CD8-positive, alpha-beta memory T cell (primary cell): ENCODE data around the gene RPS19. TPM values are rescaled to one million over a fixed set of nuclear protein-coding genes. Genes with fewer than 3 reads are reported as not detected.
"Not testable (repeated sequence)": the region's sequence is repeated elsewhere in the genome, so short reads cannot be mapped to it uniquely, and the experiment has no call there.

Source experiments
- CTCF ChIA-PET: fragments of 350-600 bp; sonication (Branson Sonifier 250); formaldehyde crosslinking; loops from one replicate; lab custom pipeline; 2021; ENCODE audit warnings: antibody characterized with exemption; lab: Charles Lee
- POLR2A ChIA-PET: fragments of 350-600 bp; sonication (Branson Sonifier 250); formaldehyde crosslinking; loops from one replicate; lab custom pipeline; 2021; ENCODE audit warnings: antibody characterized with exemption; lab: Charles Lee
- DNase-seq, 5 donors: peaks; one replicate each; pipeline versions ENCODE4 v3.0.0 to v3.0.0-alpha.2; 2020 to 2022; ENCODE audit warnings: mixed read lengths in 1 of 5
- H3K27ac ChIP-seq: one replicate; pipeline ENCODE4 v1.7.0; 2013; ENCODE audit warnings: low read depth, mild to moderate bottlenecking, low read length, moderate library complexity
- H3K27me3 ChIP-seq: 2 replicates; pipeline ENCODE4 v1.7.0; 2013; ENCODE audit warnings: low read length, mild to moderate bottlenecking; ENCODE audit not compliant: insufficient read depth, poor library complexity, severe bottlenecking
- H3K36me3 ChIP-seq: 2 replicates; pipeline ENCODE4 v1.7.0; 2013; ENCODE audit warnings: mild to moderate bottlenecking, low read length, moderate library complexity; ENCODE audit not compliant: insufficient read depth
- H3K4me1 ChIP-seq: 2 replicates; pipeline ENCODE4 v1.7.0; 2013; ENCODE audit warnings: mild to moderate bottlenecking, low read length, moderate library complexity; ENCODE audit not compliant: insufficient read depth
- H3K4me3 ChIP-seq: 2 replicates; pipeline ENCODE4 v1.7.0; 2013; ENCODE audit warnings: mild to moderate bottlenecking, low read length
- H3K9me3 ChIP-seq: 2 replicates; pipeline ENCODE4 v1.7.0; 2013; ENCODE audit warnings: mild to moderate bottlenecking, low read length
- H3K27ac Mint-ChIP-seq, 8 donors: one replicate each; pipeline ENCODE4 v1.8.0; 2020 to 2021; ENCODE audit warnings: mixed read lengths in 8 of 8, mild to moderate bottlenecking in 6 of 8, inconsistent platforms in 3 of 8, moderate library complexity in 3 of 8
- H3K27me3 Mint-ChIP-seq, 2 donors: one replicate each; pipeline ENCODE4 v1.8.0; 2020 to 2021; ENCODE audit warnings: mixed read lengths in 2 of 2, mild to moderate bottlenecking in 1 of 2, moderate library complexity in 1 of 2
- H3K36me3 Mint-ChIP-seq, 3 donors: one replicate each; pipeline ENCODE4 v1.8.0; 2020 to 2021; ENCODE audit warnings: mixed read lengths in 3 of 3, inconsistent platforms in 1 of 3, mild to moderate bottlenecking in 1 of 3
- H3K4me1 Mint-ChIP-seq, 3 donors: one replicate each; pipeline ENCODE4 v1.8.0; 2020 to 2021; ENCODE audit warnings: mixed read lengths in 3 of 3, inconsistent platforms in 1 of 3, mild to moderate bottlenecking in 1 of 3
- H3K4me3 Mint-ChIP-seq, 7 donors: one replicate each; pipeline ENCODE4 v1.8.0; 2020 to 2021; ENCODE audit warnings: mixed read lengths in 7 of 7, mild to moderate bottlenecking in 6 of 7, moderate library complexity in 4 of 7, inconsistent platforms in 2 of 7
- H3K9me3 Mint-ChIP-seq, 5 donors: one replicate each; pipeline ENCODE4 v1.8.0; 2020 to 2022; ENCODE audit warnings: mixed read lengths in 5 of 5, mild to moderate bottlenecking in 3 of 5, moderate library complexity in 2 of 5, inconsistent platforms in 1 of 5
- polyA plus RNA-seq: library from polyadenylated mRNA; unstranded; fragments of 300-500 nt; fragmentation: Illumina TruSeq; gene quantifications from one replicate; pipeline ENCODE4 v1.2.3, GENCODE V29; 2021
- total RNA-seq, 2 experiments: library from RNA; stranded (reverse); gene quantifications; one replicate each; pipeline ENCODE4 v1.2.3, GENCODE V29; 2021

Gene RPS19
- total and polyA plus RNA-seq, 3 experiments from 2014 or later, result 3,036 to 6,195 (median 3,142) TPM

- H3K27ac ChIP-seq, result peak overlapping the region; percentile 52
- ChIA-PET POLR2A (interaction anchor here (0.8 to 8.6 kb wide), 8 partner anchors 10 to 78 kb away, joined by 3 to 190 read pairs (median 13); partner anchors contain the start of genes ARHGEF1 and RPS19), CTCF (interaction anchor here (1.3 to 16.3 kb wide), 15 partner anchors 9 to 85 kb away, joined by 3 to 227 read pairs (median 19); partner anchors contain the start of genes ARHGEF1, ERFL, RABAC1 and RPS19)
- H3K27me3 ChIP-seq, result no peaks in the 10 kb centered on the region
- Mint-ChIP-seq H3K27me3 (no peaks in the 10 kb centered on the region), H3K27ac (peak overlapping the region; percentile 56 to 99 (median 98)), H3K9me3 (no peaks in the 10 kb centered on the region), H3K4me3 (peak overlapping the region in 1 of 7 donors; percentile 11), H3K36me3 (peaks cover 4 to 44% (median 8%) of the 10 kb centered on the region in 3 donors), H3K4me1 (peaks cover 66 to 90% (median 79%) of the 10 kb centered on the region in 3 donors)
- H3K4me3 ChIP-seq, result peak overlapping the region; percentile 3
- peaks cover 25% of the 10 kb centered on the region for H3K36me3 ChIP-seq
- H3K9me3 ChIP-seq, result no peaks in the 10 kb centered on the region
- H3K4me1 ChIP-seq, result peaks cover 100% of the 10 kb centered on the region
- DNase-seq, result no peak
These were observed 12.3 kb downstream of the RPS19 start for GRCh38 chr19:41872384-41872774.

- Mint-ChIP-seq H3K4me3 (peak overlapping the region; percentile 35 to 81 (median 64)), H3K27ac (peak overlapping the region; percentile 80 to 99 (median 98)), H3K4me1 (peaks cover 68 to 91% (median 79%) of the 10 kb centered on the region in 3 donors), H3K36me3 (peaks cover 4 to 37% (median 6%) of the 10 kb centered on the region in 3 donors), H3K27me3 (no peaks in the 10 kb centered on the region), H3K9me3 (no peaks in the 10 kb centered on the region)
- Histone ChIP-seq H3K27me3 (no peaks in the 10 kb centered on the region), H3K9me3 (no peaks in the 10 kb centered on the region), H3K4me1 (peaks cover 100% of the 10 kb centered on the region), H3K27ac (no peak overlapping the region), H3K4me3 (no peak overlapping the region), H3K36me3 (peaks cover 25% of the 10 kb centered on the region)
- CTCF ChIA-PET, result interaction anchor here (1.2 to 16.3 kb wide), 16 partner anchors 9 to 85 kb away, joined by 4 to 227 read pairs (median 16); partner anchors contain the start of genes ARHGEF1, ERFL, RABAC1 and RPS19
- DNase-seq, result peak; percentile 49 to 79 (median 57)
- POLR2A ChIA-PET, result interaction anchor here (0.7 to 8.6 kb wide), 16 partner anchors 9 to 86 kb away, joined by 3 to 190 read pairs (median 5); partner anchors contain the start of genes ARHGEF1, RABAC1 and RPS19
These were observed 13.0 kb downstream of the RPS19 start for GRCh38 chr19:41872775-41873647.

- peaks cover 65 to 93% (median 70%) of the 10 kb centered on the region in 3 donors for H3K4me1 Mint-ChIP-seq
- Histone ChIP-seq H3K4me3 (peak overlapping the region; percentile 40), H3K27ac (peak overlapping the region; percentile 82), H3K4me1 (peaks cover 98% of the 10 kb centered on the region)
- not testable (repeated sequence) for H3K9me3 ChIP-seq, DNase-seq, H3K27me3 ChIP-seq, H3K9me3 Mint-ChIP-seq, H3K27me3 Mint-ChIP-seq, H3K36me3 ChIP-seq
- H3K36me3 Mint-ChIP-seq, result peaks cover 4 to 10% (median 4%) of the 10 kb centered on the region in 3 donors
- peak overlapping the region; percentile 69 to 89 (median 77) for H3K4me3 Mint-ChIP-seq
- H3K27ac Mint-ChIP-seq, result peak overlapping the region; percentile 97 to 100 (median 99)
- POLR2A ChIA-PET, result interaction anchor here (0.7 to 8.6 kb wide), 8 partner anchors 11 to 1906 kb away, joined by 3 to 190 read pairs (median 8); partner anchors contain the start of genes ARHGEF1 and RPS19
- CTCF ChIA-PET, result interaction anchor here (1.0 to 16.3 kb wide), 11 partner anchors 11 to 82 kb away, joined by 3 to 227 read pairs (median 27); partner anchors contain the start of genes ARHGEF1, ERFL, RABAC1 and RPS19
These were observed 15.9 kb downstream of the RPS19 start for GRCh38 chr19:41875973-41876372.

- peak within 1 kb of the TSS; percentile 82 for H3K27ac ChIP-seq
- Mint-ChIP-seq H3K27me3 (no peaks in the 10 kb centered on the region), H3K36me3 (no peaks in the 10 kb centered on the region), H3K9me3 (no peaks in the 10 kb centered on the region), H3K4me3 (peak within 1 kb of the TSS; percentile 23 to 89 (median 71)), H3K27ac (peak within 1 kb of the TSS; percentile 93 to 100 (median 98)), H3K4me1 (peaks cover 60 to 89% (median 66%) of the 10 kb centered on the region in 3 donors)
- H3K4me3 ChIP-seq, result peak within 1 kb of the TSS; percentile 49
- no peaks in the 10 kb centered on the region for H3K36me3 ChIP-seq
- H3K9me3 ChIP-seq, result no peaks in the 10 kb centered on the region
- ChIA-PET POLR2A (interaction anchor here (2.2 to 8.6 kb wide), 2 partner anchors 11 to 69 kb away, joined by 19 to 190 read pairs; partner anchors contain the start of gene ARHGEF1), CTCF (interaction anchor here (1.9 to 16.3 kb wide), 3 partner anchors 10 to 75 kb away, joined by 6 to 227 read pairs (median 53); partner anchors contain the start of gene ARHGEF1)
- peaks cover 95% of the 10 kb centered on the region for H3K4me1 ChIP-seq
- peak in 1 of 5 donors; percentile 49 for DNase-seq
- no peaks in the 10 kb centered on the region for H3K27me3 ChIP-seq
These were observed 17.1 kb downstream of the RPS19 start, which contains the start of gene CD79A for GRCh38 chr19:41876847-41877832. CD79A (plus strand) TSS chr19:41877279; CDS start chr19:41877305, 26 bp downstream.

- H3K36me3 ChIP-seq, result no peaks in the 10 kb centered on the region
- no peaks in the 10 kb centered on the region for H3K27me3 ChIP-seq
- Mint-ChIP-seq H3K27ac (peak overlapping the region; percentile 93 to 100 (median 98)), H3K9me3 (no peaks in the 10 kb centered on the region), H3K4me1 (peaks cover 56 to 84% (median 62%) of the 10 kb centered on the region in 3 donors), H3K4me3 (peak overlapping the region in 4 of 7 donors; percentile 50 to 79 (median 68)), H3K36me3 (peaks cover 0 to 3% (median 0%) of the 10 kb centered on the region in 3 donors), H3K27me3 (no peaks in the 10 kb centered on the region)
- H3K9me3 ChIP-seq, result no peaks in the 10 kb centered on the region
- ChIA-PET POLR2A (interaction anchor here (8.6 kb wide), 1 partner anchor 10 kb away, joined by 190 read pairs; the partner anchor contains the start of gene ARHGEF1), CTCF (interaction anchor here (1.9 to 16.3 kb wide), 2 partner anchors 9 to 67 kb away, joined by 6 to 227 read pairs; partner anchors contain the start of gene ARHGEF1)
- peaks cover 89% of the 10 kb centered on the region for H3K4me1 ChIP-seq
- peak overlapping the region; percentile 49 for H3K4me3 ChIP-seq
- DNase-seq, result no peak
- H3K27ac ChIP-seq, result peak overlapping the region; percentile 82
These were observed 18.2 kb downstream of the RPS19 start for GRCh38 chr19:41877916-41878905.

- Histone ChIP-seq H3K36me3 (no peaks in the 10 kb centered on the region), H3K4me3 (no peak overlapping the region), H3K9me3 (no peaks in the 10 kb centered on the region), H3K4me1 (peaks cover 81% of the 10 kb centered on the region), H3K27me3 (no peaks in the 10 kb centered on the region), H3K27ac (no peak overlapping the region)
- POLR2A ChIA-PET, result no interaction called here
- Mint-ChIP-seq H3K36me3 (peaks cover 0 to 11% (median 0%) of the 10 kb centered on the region in 3 donors), H3K27me3 (no peaks in the 10 kb centered on the region), H3K4me3 (peak overlapping the region in 1 of 7 donors; percentile 41), H3K4me1 (peaks cover 53 to 75% (median 59%) of the 10 kb centered on the region in 3 donors), H3K27ac (peak overlapping the region in 7 of 8 donors; percentile 57 to 100 (median 82)), H3K9me3 (no peaks in the 10 kb centered on the region)
- CTCF ChIA-PET, result no interaction called here
- DNase-seq, result no peak
These were observed 19.0 kb downstream of the RPS19 start for GRCh38 chr19:41879080-41879479.
